Measurements from ENCODE around the gene SIGLEC10.

Gene SIGLEC10

GRCh38 chr19:51394050-51394836 lies 23.2 kb downstream of the SIGLEC10 start:
- DNase-seq (ENCODE audit: low spot score) = peak; percentile 98

GRCh38 chr19:51392701-51393100 lies 24.7 kb downstream of the SIGLEC10 start:
- no peak for DNase-seq (ENCODE audit: low spot score)

- no peak for DNase-seq (ENCODE audit: low spot score)
Measured at GRCh38 chr19:51391073-51391611, 26.3 kb downstream of the SIGLEC10 start.

- no peak for DNase-seq (ENCODE audit: low spot score)
Measured at GRCh38 chr19:51389143-51389542, 28.3 kb downstream of the SIGLEC10 start.

- DNase-seq (ENCODE audit: low spot score) = peak; percentile 69
Measured at GRCh38 chr19:51387924-51388389, 29.5 kb downstream of the SIGLEC10 start, which contains the start of gene LIM2. Gene LIM2, minus strand, starts transcription at chr19:51387974. Its CDS starts 531 bp downstream, at chr19:51387443.

GRCh38 chr19:51386882-51387520 lies 30.4 kb downstream of the SIGLEC10 start:
- no peak for DNase-seq (ENCODE audit: low spot score)

- no peak for DNase-seq (ENCODE audit: low spot score)
Measured at GRCh38 chr19:51382004-51382403, 35.4 kb downstream of the SIGLEC10 start.

GRCh38 chr19:51380379-51380778 lies 37.1 kb downstream of the SIGLEC10 start:
- DNase-seq (ENCODE audit: low spot score) = no peak

- DNase-seq (ENCODE audit: low spot score) = no peak
Measured at GRCh38 chr19:51377422-51377821, 40.0 kb downstream of the SIGLEC10 start.

- no peak for DNase-seq (ENCODE audit: low spot score)
Measured at GRCh38 chr19:51375504-51376221, 41.8 kb downstream of the SIGLEC10 start.

- no peak for DNase-seq (ENCODE audit: low spot score)
Measured at GRCh38 chr19:51372649-51373504, 44.6 kb downstream of the SIGLEC10 start, which contains the start of gene NKG7. Gene NKG7, minus strand, starts transcription at chr19:51372654. Its CDS starts 119 bp downstream, at chr19:51372535.

GRCh38 chr19:51372021-51372648 lies 45.3 kb downstream of the SIGLEC10 start:
- DNase-seq (ENCODE audit: low spot score) = no peak

GRCh38 chr19:51371186-51371690 lies 46.2 kb downstream of the SIGLEC10 start:
- DNase-seq (ENCODE audit: low spot score) = no peak

GRCh38 chr19:51370230-51370629 lies 47.2 kb downstream of the SIGLEC10 start:
- DNase-seq (ENCODE audit: low spot score) = no peak

GRCh38 chr19:51368366-51369282 lies 48.8 kb downstream of the SIGLEC10 start, which contains the start of gene CLDND2:
Gene CLDND2, minus strand, starts transcription at chr19:51369003. Its CDS starts 426 bp downstream, at chr19:51368577.
- DNase-seq (ENCODE audit: low spot score) = no peak

GRCh38 chr19:51367565-51368365 lies 49.7 kb downstream of the SIGLEC10 start:
- DNase-seq (ENCODE audit: low spot score) = peak; percentile 99

- DNase-seq (ENCODE audit: low spot score) = no peak
Measured at GRCh38 chr19:51367255-51367564, 50.2 kb downstream of the SIGLEC10 start.

- peak; percentile 98 for DNase-seq (ENCODE audit: low spot score)
Measured at GRCh38 chr19:51366389-51367254, 50.8 kb downstream of the SIGLEC10 start.

Measured in ecto neural progenitor cell (in vitro differentiated cells).